Stomach (tissue), 9 donors: ENCODE results near the gene CEACAM6. TPM values are rescaled to one million over a fixed set of nuclear protein-coding genes. Genes with fewer than 3 reads are reported as not detected.
A peak's percentile ranks its signal among the peaks of the same experiment; 100 is the strongest.

ENCODE experiments used
- DNase-seq, 2 donors: peaks; one replicate each; pipeline versions ENCODE4 v3.0.0 to v3.0.0-alpha.2; 2013 to 2019
- H3K27ac ChIP-seq, 5 donors: fragments of 200-600 bp in 4 of 5; sonication (generic) in 4 of 5; one replicate each; pipeline ENCODE4 v1.5.1; 2013 to 2019; ENCODE audit warnings: mild to moderate bottlenecking in 1 of 5, moderate library complexity in 1 of 5
- H3K27me3 ChIP-seq, 3 donors: fragments of 200-600 bp; sonication (generic); one replicate each; pipeline ENCODE4 v1.5.1; 2017 to 2019; ENCODE audit warnings: mixed run types in 1 of 3
- H3K36me3 ChIP-seq, 4 donors: fragments of 200-600 bp; sonication (generic); 1 replicate in 3 of 4; 2 replicates in 1 of 4; pipeline ENCODE4 v1.5.1; 2016 to 2019
- H3K4me1 ChIP-seq, 4 donors: fragments of 200-600 bp; sonication (generic); one replicate each; pipeline ENCODE4 v1.5.1; 2016 to 2019
- H3K4me3 ChIP-seq, 4 donors: fragments of 200-600 bp; sonication (generic) in 3 of 4; one replicate each; pipeline ENCODE4 v1.5.1; 2016 to 2019; ENCODE audit warnings: mild to moderate bottlenecking in 1 of 4
- H3K9me3 ChIP-seq, 4 donors: fragments of 200-600 bp; sonication (generic); one replicate each; pipeline ENCODE4 v1.5.1; 2016 to 2019
- CTCF ChIP-seq, 7 experiments: fragments of 450-650 bp in 4 of 7; fragments of 200-600 bp in 3 of 7; sonication (generic) in 3 of 7; IDR thresholded peaks; one replicate each; pipeline ENCODE4 v1.5.1; 2016 to 2019; ENCODE audit warnings: antibody characterized with exemption in 7 of 7, control low read depth in 2 of 7, mild to moderate bottlenecking in 1 of 7
- EP300 ChIP-seq: sonication (generic); formaldehyde crosslinking; IDR thresholded peaks from one replicate; pipeline ENCODE4 v1.6.1; 2017; ENCODE audit warnings: antibody characterized with exemption
- POLR2A ChIP-seq, 4 donors: fragments of 450-650 bp; IDR thresholded peaks; one replicate each; pipeline ENCODE4 v1.6.1; 2016; ENCODE audit warnings: antibody characterized with exemption in 4 of 4, control low read depth in 2 of 4, mild to moderate bottlenecking in 1 of 4, moderate library complexity in 1 of 4
- POLR2AphosphoS5 ChIP-seq, 3 donors: sonication (generic); formaldehyde crosslinking; IDR thresholded peaks; one replicate each; pipeline ENCODE4 v1.6.1; 2016; ENCODE audit warnings: antibody characterized with exemption in 3 of 3
- whole genome bisulfite sequencing, 5 donors: extraction: QIAGEN DNeasy Blood & Tissue Kit in 3 of 5; methylation state at CpG; one replicate each; pipeline versions ENCODE4 v1.1.5 to v1.1.7; 2013 to 2018; 5-methylcytosine and 5-hydroxymethylcytosine counted together
- intact Hi-C: fragments of 100-400 bp; cut with DNase I; formaldehyde crosslinking; loops from one replicate; pipeline ENCODE4 v1.15.1; 2023; ENCODE audit warnings: low total_unique reads
- polyA plus RNA-seq, 3 donors: library from polyadenylated mRNA; stranded (reverse); fragments of 200-250 nt; gene quantifications; one replicate each; pipeline ENCODE4 v1.2.3, GENCODE V29; 2013
- total RNA-seq, 5 donors: library from RNA; depleted of rRNA; stranded (reverse); fragments of >200 nt; gene quantifications; one replicate each; pipeline versions ENCODE4 v1.1.0 to v1.2.3, GENCODE V29; 2014 to 2016
- donor health status: healthy with polysubstance abuse.
- donor health status: Bipolar disorder and iron deficiency.
- donor health status: healthy.

CEACAM6 gene
- total and polyA plus RNA-seq, 8 donors, result 1.7 to 29.6 (median 11.3) TPM; not detected in 2

GRCh38 chr19:41774515-41774980 lies 19.2 kb downstream of the CEACAM6 start:
- DNase-seq, result peak; percentile 59 to 81
- 19 to 47% (median 31%) methylated on average over 6 of the region's 6 CpGs for WGBS, 5 donors
- H3K27me3 ChIP-seq, result peaks cover 0 to 20% (median 0%) of the 10 kb centered on the region in 3 donors
- intact Hi-C loops, result no loop called here
- H3K27ac ChIP-seq, result peak overlapping the region in 3 of 5 donors; percentile 50 to 68 (median 66)
- H3K9me3 ChIP-seq, result no peaks in the 10 kb centered on the region
- TF ChIP-seq POLR2A (IDR thresholded peaks at IDR 0.05), result no peak
- TF ChIP-seq POLR2AphosphoS5 (IDR thresholded peaks at IDR 0.05), result peak in 1 of 3 donors; percentile 44
- H3K4me1 ChIP-seq, result peaks cover 0 to 10% (median 5%) of the 10 kb centered on the region in 4 donors
- no peak overlapping the region for H3K4me3 ChIP-seq
- no peaks in the 10 kb centered on the region for H3K36me3 ChIP-seq

GRCh38 chr19:41776700-41777099 lies 21.4 kb downstream of the CEACAM6 start:
- Histone ChIP-seq H3K27ac (no peak overlapping the region), H3K27me3 (peaks cover 0 to 20% (median 0%) of the 10 kb centered on the region in 3 donors), H3K36me3 (no peaks in the 10 kb centered on the region), H3K4me1 (peaks cover 0 to 10% (median 5%) of the 10 kb centered on the region in 4 donors), H3K4me3 (no peak overlapping the region), H3K9me3 (no peaks in the 10 kb centered on the region)
- 51 to 79% (median 70%) methylated on average over 2 of the region's 2 CpGs for WGBS, 5 donors
- TF ChIP-seq CTCF (IDR thresholded peaks at IDR 0.05) (no peak), POLR2AphosphoS5 (IDR thresholded peaks at IDR 0.05) (no peak), EP300 (no peak), POLR2A (IDR thresholded peaks at IDR 0.05) (no peak)
- intact Hi-C loops, result no loop called here
- peak in 1 of 2 donors; percentile 26 for DNase-seq

- H3K4me3 ChIP-seq, result no peak overlapping the region
- no peak for DNase-seq
- H3K27ac ChIP-seq, result no peak overlapping the region
- H3K4me1 ChIP-seq, result peaks cover 11 to 17% (median 15%) of the 10 kb centered on the region in 4 donors
- no peak for TF ChIP-seq POLR2AphosphoS5 (IDR thresholded peaks at IDR 0.05)
- no peak for TF ChIP-seq EP300
- no peaks in the 10 kb centered on the region for H3K9me3 ChIP-seq
- no peaks in the 10 kb centered on the region for H3K36me3 ChIP-seq
- peaks cover 0 to 54% (median 9%) of the 10 kb centered on the region in 3 donors for H3K27me3 ChIP-seq
- intact Hi-C loops, result no loop called here
- WGBS, 5 donors, result 51 to 58% (median 53%) methylated on average over 5 of the region's 5 CpGs
Measured at GRCh38 chr19:41783612-41784011, 28.3 kb downstream of the CEACAM6 start.

- H3K27me3 ChIP-seq, result peaks cover 0 to 50% (median 9%) of the 10 kb centered on the region in 3 donors
- 55 to 75% (median 63%) methylated on average over 3 of the region's 3 CpGs for WGBS, 5 donors
- peaks cover 11 to 17% (median 15%) of the 10 kb centered on the region in 4 donors for H3K4me1 ChIP-seq
- intact Hi-C loops, result no loop called here
- TF ChIP-seq CTCF (IDR thresholded peaks at IDR 0.05), result no peak
- no peak for TF ChIP-seq EP300
- no peak for TF ChIP-seq POLR2AphosphoS5 (IDR thresholded peaks at IDR 0.05)
- no peak for TF ChIP-seq POLR2A (IDR thresholded peaks at IDR 0.05)
- no peaks in the 10 kb centered on the region for H3K9me3 ChIP-seq
- DNase-seq, result no peak
- H3K27ac ChIP-seq, result no peak overlapping the region
- no peak overlapping the region for H3K4me3 ChIP-seq
- H3K36me3 ChIP-seq, result no peaks in the 10 kb centered on the region
Measured at GRCh38 chr19:41784312-41784711, 29.0 kb downstream of the CEACAM6 start.

GRCh38 chr19:41784743-41785142 lies 29.4 kb downstream of the CEACAM6 start:
- H3K4me1 ChIP-seq, result peaks cover 11 to 17% (median 15%) of the 10 kb centered on the region in 4 donors
- H3K27ac ChIP-seq, result no peak overlapping the region
- DNase-seq, result no peak
- 38 to 48% (median 45%) methylated on average over 4 of the region's 4 CpGs for WGBS, 5 donors
- no peak for TF ChIP-seq EP300
- TF ChIP-seq POLR2A (IDR thresholded peaks at IDR 0.05), result no peak
- TF ChIP-seq POLR2AphosphoS5 (IDR thresholded peaks at IDR 0.05), result no peak
- TF ChIP-seq CTCF (IDR thresholded peaks at IDR 0.05), result no peak
- H3K4me3 ChIP-seq, result no peak overlapping the region
- H3K27me3 ChIP-seq, result peaks cover 0 to 53% (median 9%) of the 10 kb centered on the region in 3 donors
- H3K9me3 ChIP-seq, result no peaks in the 10 kb centered on the region
- no peaks in the 10 kb centered on the region for H3K36me3 ChIP-seq
- intact Hi-C loops, result no loop called here
